Nephron (organoid): ENCODE data around the gene NR5A1.
A peak's percentile ranks its signal among the peaks of the same experiment; 100 is the strongest.

Experiments used
- H3K27ac Mint-ChIP-seq, 3 experiments: 2 replicates each; pipeline ENCODE4 v1.8.0; 2020; ENCODE audit warnings: mixed read lengths in 3 of 3, mild to moderate bottlenecking in 2 of 3, moderate library complexity in 1 of 3
- H3K27me3 Mint-ChIP-seq: 2 replicates; pipeline ENCODE4 v1.8.0; 2021; ENCODE audit warnings: low read depth, mild to moderate bottlenecking, moderate library complexity, mixed read lengths
- H3K36me3 Mint-ChIP-seq: 2 replicates; pipeline ENCODE4 v1.8.0; 2020; ENCODE audit warnings: low read depth, mixed read lengths
- H3K4me1 Mint-ChIP-seq: 2 replicates; pipeline ENCODE4 v1.8.0; 2020; ENCODE audit warnings: mixed read lengths
- H3K4me3 Mint-ChIP-seq, 3 experiments: 2 replicates each; pipeline ENCODE4 v1.8.0; 2020; ENCODE audit warnings: mild to moderate bottlenecking in 3 of 3, mixed read lengths in 3 of 3, moderate library complexity in 2 of 3
- H3K9me3 Mint-ChIP-seq: 2 replicates; pipeline ENCODE4 v1.8.0; 2020; ENCODE audit warnings: mixed read lengths
- CTCF ChIP-seq, 3 experiments: fragments of 200-600 bp; sonication (generic); IDR thresholded peaks; one replicate each; pipeline ENCODE4 v1.5.0; 2021; ENCODE audit warnings: antibody characterized with exemption in 3 of 3; ENCODE audit not compliant: unreplicated experiment in 3 of 3

The NR5A1 gene

GRCh38 chr9:124522121-124523098 lies 15.2 kb upstream of the NR5A1 start:
- Mint-ChIP-seq H3K4me3 (no peak overlapping the region), H3K27ac (no peak overlapping the region)

GRCh38 chr9:124521142-124521541 lies 13.9 kb upstream of the NR5A1 start:
- no peak for TF ChIP-seq CTCF (IDR thresholded peaks at IDR 0.05; ENCODE audit: unreplicated experiment in 3 of 3)
- H3K27ac Mint-ChIP-seq = no peak overlapping the region
- no peaks in the 10 kb centered on the region for H3K9me3 Mint-ChIP-seq
- peaks cover 42% of the 10 kb centered on the region for H3K36me3 Mint-ChIP-seq
- H3K4me1 Mint-ChIP-seq = no peaks in the 10 kb centered on the region
- H3K27me3 Mint-ChIP-seq = peaks cover 10% of the 10 kb centered on the region
- no peak overlapping the region for H3K4me3 Mint-ChIP-seq

More at GRCh38 chr9:124522121-124523098, 15.2 kb upstream of the NR5A1 start:
- no peaks in the 10 kb centered on the region for H3K9me3 Mint-ChIP-seq
- peaks cover 48% of the 10 kb centered on the region for H3K36me3 Mint-ChIP-seq
- no peaks in the 10 kb centered on the region for H3K4me1 Mint-ChIP-seq
- no peaks in the 10 kb centered on the region for H3K27me3 Mint-ChIP-seq
- TF ChIP-seq CTCF (IDR thresholded peaks at IDR 0.05; ENCODE audit: unreplicated experiment in 3 of 3) = no peak

GRCh38 chr9:124520206-124520596 lies 13.0 kb upstream of the NR5A1 start:
- peaks cover 10% of the 10 kb centered on the region for H3K27me3 Mint-ChIP-seq
- peaks cover 36% of the 10 kb centered on the region for H3K36me3 Mint-ChIP-seq
- no peak for TF ChIP-seq CTCF (IDR thresholded peaks at IDR 0.05; ENCODE audit: unreplicated experiment in 3 of 3)
- H3K4me1 Mint-ChIP-seq = peaks cover under 1% of the 10 kb centered on the region
- H3K9me3 Mint-ChIP-seq = no peaks in the 10 kb centered on the region
- no peak overlapping the region for H3K4me3 Mint-ChIP-seq
- peak overlapping the region in 1 of 3 experiments; percentile 37 for H3K27ac Mint-ChIP-seq

GRCh38 chr9:124518116-124518515 lies 10.9 kb upstream of the NR5A1 start:
- Mint-ChIP-seq H3K9me3 (no peaks in the 10 kb centered on the region), H3K27ac (no peak overlapping the region), H3K27me3 (peaks cover 11% of the 10 kb centered on the region), H3K36me3 (peaks cover 28% of the 10 kb centered on the region), H3K4me3 (no peak overlapping the region), H3K4me1 (peaks cover 9% of the 10 kb centered on the region)
- no peak for TF ChIP-seq CTCF (IDR thresholded peaks at IDR 0.05; ENCODE audit: unreplicated experiment in 3 of 3)

GRCh38 chr9:124517600-124517999 lies 10.4 kb upstream of the NR5A1 start:
- Mint-ChIP-seq H3K4me3 (no peak overlapping the region), H3K9me3 (no peaks in the 10 kb centered on the region), H3K36me3 (peaks cover 28% of the 10 kb centered on the region), H3K27me3 (peaks cover 13% of the 10 kb centered on the region), H3K4me1 (peaks cover 11% of the 10 kb centered on the region), H3K27ac (no peak overlapping the region)
- no peak for TF ChIP-seq CTCF (IDR thresholded peaks at IDR 0.05; ENCODE audit: unreplicated experiment in 3 of 3)
